Gastroesophageal sphincter (tissue), 3 donors: ENCODE data around the gene ASIC3.

Experiments used
- CTCF ChIP-seq, 4 experiments: fragments of 200-600 bp in 2 of 4; fragments of 450-650 bp in 2 of 4; sonication (generic) in 1 of 4; IDR thresholded peaks; one replicate each; pipeline ENCODE4 v1.5.1; 2017 to 2019; ENCODE audit warnings: antibody characterized with exemption in 4 of 4, mild to moderate bottlenecking in 2 of 4, moderate library complexity in 2 of 4
- POLR2A ChIP-seq, 2 donors: fragments of 450-650 bp; IDR thresholded peaks; one replicate each; pipeline ENCODE4 v1.6.1; 2017; ENCODE audit warnings: antibody characterized with exemption in 2 of 2, mild to moderate bottlenecking in 2 of 2, moderate library complexity in 1 of 2

DNA sequence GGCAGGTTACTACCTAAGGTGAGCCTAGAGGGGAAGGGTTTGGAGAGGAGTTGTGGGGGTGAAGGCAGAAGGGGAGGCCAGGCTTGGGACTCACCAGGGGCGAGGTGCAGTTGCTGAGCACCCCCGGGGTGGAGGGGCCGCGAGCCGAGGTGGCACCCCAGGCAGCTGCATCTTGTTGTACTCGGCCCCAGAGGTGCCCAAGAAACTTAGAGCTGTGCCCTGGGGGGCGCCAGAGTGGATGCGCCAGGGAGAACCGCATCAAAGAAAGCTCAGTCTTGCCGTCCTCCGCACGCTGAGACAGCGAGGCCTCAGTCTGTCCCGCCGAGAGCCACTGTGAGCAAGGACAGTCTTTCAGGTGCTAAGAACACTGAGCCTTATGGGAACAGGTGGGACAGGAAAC lies 31.4 kb upstream of the ASIC3 start:
- no peak for TF ChIP-seq CTCF (IDR thresholded peaks at IDR 0.05)
- TF ChIP-seq POLR2A (IDR thresholded peaks at IDR 0.05): no peak
